Fibroblast of lung (primary cell): ENCODE measurements around the gene NINJ2. TPM values are rescaled to one million over a fixed set of nuclear protein-coding genes. Genes with fewer than 3 reads are reported as not detected.

Source experiments
- DNase-seq, 2 donors: peaks; one replicate each; pipeline versions ENCODE4 v3.0.0 to v3.0.0-alpha.2; 2010; ENCODE audit warnings: low read depth in 2 of 2
- H2AFZ ChIP-seq: 2 replicates; pipeline ENCODE4 v1.5.1; 2012; ENCODE audit warnings: low read length, control low read depth, inconsistent platforms
- H3K27ac ChIP-seq: 2 replicates; pipeline ENCODE4 v1.5.1; 2011; ENCODE audit warnings: low read length, control low read depth; ENCODE audit not compliant: insufficient read depth
- H3K27me3 ChIP-seq: 2 replicates; pipeline ENCODE4 v1.5.1; 2011; ENCODE audit warnings: mild to moderate bottlenecking, low read length; ENCODE audit not compliant: control insufficient read depth, insufficient read depth
- H3K36me3 ChIP-seq: 2 replicates; pipeline ENCODE4 v1.5.1; 2011; ENCODE audit warnings: low read length; ENCODE audit not compliant: control insufficient read depth, insufficient read depth
- H3K4me1 ChIP-seq: 2 replicates; pipeline ENCODE4 v1.5.1; 2011; ENCODE audit warnings: low read length; ENCODE audit not compliant: control insufficient read depth, insufficient read depth; ENCODE audit errors: extremely low read depth
- H3K4me2 ChIP-seq: 2 replicates; pipeline ENCODE4 v1.5.1; 2011; ENCODE audit warnings: low read length, control low read depth; ENCODE audit not compliant: insufficient read depth; ENCODE audit errors: extremely low read depth
- H3K4me3 ChIP-seq, 4 experiments: fragments of 200-600 bp in 1 of 4; sonication (generic) in 1 of 4; replicated peaks in 1 of 4; 2 replicates each; pipeline ENCODE4 v1.5.1; 2011 to 2016; ENCODE audit warnings: low read length in 4 of 4, low read depth in 3 of 4, mild to moderate bottlenecking in 3 of 4, control low read depth in 2 of 4, inconsistent platforms in 1 of 4, mixed read lengths in 1 of 4; ENCODE audit not compliant: insufficient read depth in 1 of 4; ENCODE audit errors: control extremely low read depth in 1 of 4
- H3K79me2 ChIP-seq: 2 replicates; pipeline ENCODE4 v1.5.1; 2012; ENCODE audit warnings: mild to moderate bottlenecking, low read length, inconsistent platforms; ENCODE audit not compliant: control insufficient read depth, insufficient read depth
- H3K9ac ChIP-seq: 2 replicates; pipeline ENCODE4 v1.5.1; 2011; ENCODE audit warnings: mild to moderate bottlenecking, low read length, control low read depth; ENCODE audit not compliant: insufficient read depth
- H3K9me3 ChIP-seq: 2 replicates; pipeline ENCODE4 v1.5.1; 2012; ENCODE audit warnings: low read depth, low read length; ENCODE audit not compliant: control insufficient read depth, insufficient read depth
- H4K20me1 ChIP-seq: 2 replicates; pipeline ENCODE4 v1.5.1; 2011; ENCODE audit warnings: low read length; ENCODE audit not compliant: control insufficient read depth, insufficient read depth; ENCODE audit errors: extremely low read depth
- CTCF ChIP-seq, 2 donors: IDR thresholded peaks in 1 of 2; conservative IDR thresholded peaks in 1 of 2; 1 replicate in 1 of 2; 2 replicates in 1 of 2; pipeline ENCODE4 v1.5.1; 2011 to 2012; ENCODE audit warnings: low read length in 2 of 2, control low read depth in 1 of 2, inconsistent platforms in 1 of 2, low read depth in 1 of 2, mild to moderate bottlenecking in 1 of 2
- EZH2 ChIP-seq: IDR thresholded peaks from 2 replicates; pipeline ENCODE4 v1.5.1; 2012; ENCODE audit warnings: low read length, control low read depth, mild to moderate bottlenecking; ENCODE audit errors: missing control alignments
- polyA plus RNA-seq, 2 donors: library from polyadenylated mRNA; depleted of rRNA in 1 of 2; stranded (reverse) in 1 of 2; unstranded in 1 of 2; fragments of >200 nt; gene quantifications; 2 replicates each; pipeline ENCODE4 v1.2.1, GENCODE V29; 2011 to 2012; ENCODE audit warnings: missing spikeins in 1 of 2
- total RNA-seq: library from RNA; depleted of rRNA; stranded (reverse); fragments of >200 nt; gene quantifications from 2 replicates; pipeline ENCODE4 v1.2.1, GENCODE V29; 2014

Gene NINJ2
- total and polyA plus RNA-seq, 2 donors (not counting 1 experiment from before 2014, with no cell fraction given) = 0.35 to 0.66 TPM

- H3K9ac ChIP-seq = no peak overlapping the region
- H3K4me3 ChIP-seq = no peak overlapping the region
- H2AFZ ChIP-seq = no peak overlapping the region
- peak; percentile 27 to 43 for DNase-seq
- no peaks in the 10 kb centered on the region for H3K9me3 ChIP-seq
- TF ChIP-seq EZH2 (no peak), CTCF (conservative IDR thresholded peaks at IDR 0.05 in 1 of 2, IDR thresholded peaks at IDR 0.05 in 1 of 2; ENCODE audit: low read depth in 1 of 2, low read length in 2 of 2) (peak; percentile 87 to 95)
- no peak overlapping the region for H3K4me2 ChIP-seq
- H4K20me1 ChIP-seq = no peaks in the 10 kb centered on the region
- H3K4me1 ChIP-seq = no peaks in the 10 kb centered on the region
- H3K36me3 ChIP-seq = no peaks in the 10 kb centered on the region
- H3K79me2 ChIP-seq = no peaks in the 10 kb centered on the region
- peaks cover 13% of the 10 kb centered on the region for H3K27me3 ChIP-seq
- H3K27ac ChIP-seq = no peak overlapping the region
Measured at GRCh38 chr12:546920-547845, 116.1 kb downstream of the NINJ2 start.

DNA sequence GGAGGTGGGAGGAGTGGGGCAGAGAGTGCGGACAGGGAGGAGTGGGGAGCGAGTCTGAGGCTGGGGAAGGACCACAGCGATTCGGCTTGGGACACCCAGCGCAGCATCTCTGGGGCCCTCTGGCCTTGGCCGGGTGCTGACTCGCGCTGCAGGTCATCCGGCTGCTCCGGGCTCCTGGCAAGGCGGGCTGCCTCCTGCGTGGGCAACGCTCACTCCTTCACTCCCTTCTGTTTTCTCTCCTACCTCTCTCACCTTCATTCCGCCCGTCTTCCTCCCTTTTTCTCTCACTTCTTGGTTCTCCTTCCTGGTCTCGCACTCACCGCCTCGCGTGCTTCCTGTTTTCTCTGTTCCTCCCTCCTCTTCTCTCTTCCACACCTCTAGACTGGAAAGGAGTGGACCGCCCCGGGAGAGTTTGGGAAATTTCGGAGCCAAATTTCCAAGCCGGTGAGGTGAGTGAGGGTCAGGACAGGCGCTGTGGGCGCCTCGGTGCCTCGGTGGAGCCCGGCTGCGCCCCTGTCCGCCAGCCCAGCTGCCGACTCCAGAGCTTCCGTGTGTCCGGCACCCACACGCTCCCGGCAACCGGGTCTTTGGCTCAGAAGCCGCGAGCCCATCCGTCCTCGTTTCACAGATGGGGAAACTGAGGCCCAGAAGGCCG lies 116.9 kb downstream of the NINJ2 start:
- Histone ChIP-seq H3K79me2 (no peaks in the 10 kb centered on the region), H3K9ac (no peak overlapping the region), H2AFZ (no peak overlapping the region), H3K27me3 (peaks cover 7% of the 10 kb centered on the region), H3K4me3 (no peak overlapping the region), H3K36me3 (no peaks in the 10 kb centered on the region), H4K20me1 (no peaks in the 10 kb centered on the region), H3K27ac (no peak overlapping the region), H3K4me1 (no peaks in the 10 kb centered on the region), H3K9me3 (no peaks in the 10 kb centered on the region), H3K4me2 (no peak overlapping the region)
- no peak for DNase-seq
- TF ChIP-seq CTCF (conservative IDR thresholded peaks at IDR 0.05 in 1 of 2, IDR thresholded peaks at IDR 0.05 in 1 of 2; ENCODE audit: low read depth in 1 of 2, low read length in 2 of 2) = no peak
- TF ChIP-seq EZH2 = no peak

- no peak overlapping the region for H2AFZ ChIP-seq
- H3K4me3 ChIP-seq = no peak overlapping the region
- no peaks in the 10 kb centered on the region for H3K9me3 ChIP-seq
- H3K4me1 ChIP-seq = no peaks in the 10 kb centered on the region
- no peaks in the 10 kb centered on the region for H4K20me1 ChIP-seq
- no peak for DNase-seq
- TF ChIP-seq CTCF (conservative IDR thresholded peaks at IDR 0.05 in 1 of 2, IDR thresholded peaks at IDR 0.05 in 1 of 2; ENCODE audit: low read depth in 1 of 2, low read length in 2 of 2) = no peak
- no peak for TF ChIP-seq EZH2
- H3K27me3 ChIP-seq = peaks cover 7% of the 10 kb centered on the region
- no peaks in the 10 kb centered on the region for H3K36me3 ChIP-seq
- no peak overlapping the region for H3K9ac ChIP-seq
- no peaks in the 10 kb centered on the region for H3K79me2 ChIP-seq
- H3K27ac ChIP-seq = no peak overlapping the region
- no peak overlapping the region for H3K4me2 ChIP-seq
Measured at GRCh38 chr12:545835-546234, 117.4 kb downstream of the NINJ2 start.
